GM11168 (cell line): ENCODE measurements around the gene GGACT.

Source experiments
- in situ Hi-C: fragments of 300-500 bp; cut with MboI; formaldehyde crosslinking; loops from one replicate; pipeline ENCODE4 v1.12.0; 2022; ENCODE audit warnings: low sequenced_read_pairs; ENCODE audit not compliant: unreplicated experiment

Gene GGACT

GRCh38 chr13:100495455-100495854 lies 93.1 kb downstream of the GGACT start:
- in situ Hi-C loops: no loop called here

GRCh38 chr13:100493418-100493817 lies 95.2 kb downstream of the GGACT start:
- in situ Hi-C loops: no loop called here

GRCh38 chr13:100491164-100491842 lies 97.3 kb downstream of the GGACT start:
- in situ Hi-C loops: no loop called here

- in situ Hi-C loops: no loop called here
Measured at GRCh38 chr13:100490692-100491091, 97.9 kb downstream of the GGACT start.

- in situ Hi-C loops: no loop called here
Measured at GRCh38 chr13:100485265-100485664, 103.3 kb downstream of the GGACT start.

GRCh38 chr13:100484702-100485101 lies 103.9 kb downstream of the GGACT start:
- in situ Hi-C loops: no loop called here

- in situ Hi-C loops: no loop called here
Measured at GRCh38 chr13:100483841-100484381, 104.7 kb downstream of the GGACT start.

- in situ Hi-C loops: no loop called here
Measured at GRCh38 chr13:100483139-100483538, 105.5 kb downstream of the GGACT start.

GRCh38 chr13:100480676-100481075 lies 107.9 kb downstream of the GGACT start:
- in situ Hi-C loops: no loop called here
